Fibroblast of the aortic adventitia (primary cell): ENCODE data around the gene GRAMD1A. TPM values are rescaled to one million over a fixed set of nuclear protein-coding genes. Genes with fewer than 3 reads are reported as not detected.
"Not testable (repeated sequence)": the region's sequence is repeated elsewhere in the genome, so short reads cannot be mapped to it uniquely, and the experiment has no call there.

Experiments used
- DNase-seq: peaks from one replicate; pipeline ENCODE4 v3.0.0-alpha.2; 2010; ENCODE audit warnings: low read depth
- H3K4me3 ChIP-seq: 2 replicates; pipeline ENCODE4 v1.5.1; 2011; ENCODE audit warnings: low read depth, mild to moderate bottlenecking, control low read depth, low read length, moderate library complexity
- total RNA-seq: library from RNA; depleted of rRNA; stranded (reverse); fragments of >200 nt; gene quantifications from 2 replicates; pipeline ENCODE4 v1.2.3, GENCODE V29; 2012; ENCODE audit warnings: low replicate concordance
- TF ChIP-seq, protein P1 (sequence below): IDR thresholded peaks from 2 replicates; pipeline ENCODE4 v1.5.1; 2011; ENCODE audit warnings: mild to moderate bottlenecking, low read length, control low read depth, inconsistent platforms; ENCODE audit not compliant: insufficient read depth

Gene GRAMD1A
- total RNA-seq, 1 donor = 25.1 TPM

DNA sequence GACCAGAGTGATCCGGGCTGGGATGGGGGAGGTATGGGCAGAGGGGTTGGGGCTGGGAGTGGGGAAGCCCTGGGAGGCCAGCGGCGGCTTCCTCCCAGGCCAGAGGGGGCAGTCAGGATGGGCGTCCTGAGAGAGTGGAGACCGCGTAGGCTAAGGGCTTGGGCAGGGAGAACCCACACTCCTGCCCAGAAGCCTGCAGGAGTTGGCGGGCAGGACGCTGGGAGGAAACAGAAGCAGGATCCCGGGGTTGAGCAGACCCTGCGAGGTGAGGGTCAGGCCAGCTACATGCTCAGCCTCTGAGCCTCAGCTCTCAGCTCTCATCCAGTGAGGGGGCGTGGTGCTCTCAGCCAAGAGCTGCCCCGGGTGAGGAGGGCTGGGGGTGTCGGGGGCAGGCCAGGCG, 22.3 kb downstream of the GRAMD1A start:
- no peak overlapping the region for H3K4me3 ChIP-seq
- TF ChIP-seq, protein P1, sequence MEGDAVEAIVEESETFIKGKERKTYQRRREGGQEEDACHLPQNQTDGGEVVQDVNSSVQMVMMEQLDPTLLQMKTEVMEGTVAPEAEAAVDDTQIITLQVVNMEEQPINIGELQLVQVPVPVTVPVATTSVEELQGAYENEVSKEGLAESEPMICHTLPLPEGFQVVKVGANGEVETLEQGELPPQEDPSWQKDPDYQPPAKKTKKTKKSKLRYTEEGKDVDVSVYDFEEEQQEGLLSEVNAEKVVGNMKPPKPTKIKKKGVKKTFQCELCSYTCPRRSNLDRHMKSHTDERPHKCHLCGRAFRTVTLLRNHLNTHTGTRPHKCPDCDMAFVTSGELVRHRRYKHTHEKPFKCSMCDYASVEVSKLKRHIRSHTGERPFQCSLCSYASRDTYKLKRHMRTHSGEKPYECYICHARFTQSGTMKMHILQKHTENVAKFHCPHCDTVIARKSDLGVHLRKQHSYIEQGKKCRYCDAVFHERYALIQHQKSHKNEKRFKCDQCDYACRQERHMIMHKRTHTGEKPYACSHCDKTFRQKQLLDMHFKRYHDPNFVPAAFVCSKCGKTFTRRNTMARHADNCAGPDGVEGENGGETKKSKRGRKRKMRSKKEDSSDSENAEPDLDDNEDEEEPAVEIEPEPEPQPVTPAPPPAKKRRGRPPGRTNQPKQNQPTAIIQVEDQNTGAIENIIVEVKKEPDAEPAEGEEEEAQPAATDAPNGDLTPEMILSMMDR = no peak
- no peak for DNase-seq

DNA sequence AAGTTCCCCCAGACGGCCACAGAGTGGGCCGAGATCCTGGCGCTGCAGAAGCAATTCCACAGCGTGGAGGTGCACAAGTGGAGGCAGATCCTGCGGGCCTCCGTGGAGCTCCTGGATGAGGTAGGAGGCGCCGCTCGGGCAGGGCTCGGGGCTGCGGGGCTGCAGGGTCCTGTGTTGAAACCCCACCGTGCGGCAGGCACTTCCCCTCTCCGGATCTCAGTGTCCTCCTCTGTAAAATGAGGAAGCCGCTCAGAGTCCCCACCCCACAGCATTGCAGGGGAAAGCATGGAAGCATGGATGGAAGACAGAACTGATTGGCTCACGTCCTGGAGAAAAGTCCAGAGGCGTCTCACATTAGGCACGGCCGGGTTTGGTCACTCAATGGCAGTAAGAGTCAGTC, 23.3 kb downstream of the GRAMD1A start:
- TF ChIP-seq, protein P1 = no peak
- no peak overlapping the region for H3K4me3 ChIP-seq
- DNase-seq = no peak

DNA sequence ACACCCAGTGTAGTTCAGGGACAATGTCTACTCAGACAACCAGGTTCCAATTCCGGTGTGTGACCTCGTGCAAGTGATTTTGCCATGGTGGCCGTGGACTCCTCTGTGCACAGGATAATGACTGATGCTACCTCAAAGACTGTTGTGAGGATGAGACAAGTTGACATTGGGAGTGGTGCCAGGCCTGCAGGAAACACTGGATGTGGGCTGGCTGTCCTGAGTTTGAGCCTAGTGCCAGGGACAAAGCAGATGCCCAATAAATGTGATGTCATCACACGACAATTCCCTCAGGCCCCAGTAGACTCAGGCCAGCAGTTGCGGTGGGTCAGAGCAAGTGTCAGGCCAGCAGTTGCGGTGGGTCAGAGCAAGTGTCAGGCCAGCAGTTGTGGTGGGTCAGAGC, 24.0 kb downstream of the GRAMD1A start:
- DNase-seq = no peak
- H3K4me3 ChIP-seq = no peak overlapping the region
- TF ChIP-seq, protein P1 = no peak

DNA sequence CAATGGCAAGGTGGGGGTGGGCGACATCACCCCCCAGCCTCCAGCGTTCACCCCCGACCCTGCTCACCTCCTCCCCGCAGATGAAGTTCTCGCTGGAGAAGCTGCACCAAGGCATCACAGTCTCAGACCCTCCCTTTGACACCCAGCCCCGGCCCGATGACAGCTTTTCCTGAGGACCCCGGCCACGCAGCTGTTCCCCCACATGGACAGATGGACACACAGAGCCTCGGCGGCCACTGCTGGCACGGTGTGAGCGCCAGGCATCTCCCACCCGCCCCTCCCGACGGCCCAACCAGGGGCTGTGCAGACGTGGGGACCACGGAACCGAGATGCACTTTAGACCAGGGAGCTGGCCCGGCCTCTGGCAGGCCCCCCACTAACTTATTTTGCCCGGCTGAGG, 25.8 kb downstream of the GRAMD1A start:
- TF ChIP-seq, protein P1 = no peak
- H3K4me3 ChIP-seq = no peak overlapping the region
- no peak for DNase-seq

DNA sequence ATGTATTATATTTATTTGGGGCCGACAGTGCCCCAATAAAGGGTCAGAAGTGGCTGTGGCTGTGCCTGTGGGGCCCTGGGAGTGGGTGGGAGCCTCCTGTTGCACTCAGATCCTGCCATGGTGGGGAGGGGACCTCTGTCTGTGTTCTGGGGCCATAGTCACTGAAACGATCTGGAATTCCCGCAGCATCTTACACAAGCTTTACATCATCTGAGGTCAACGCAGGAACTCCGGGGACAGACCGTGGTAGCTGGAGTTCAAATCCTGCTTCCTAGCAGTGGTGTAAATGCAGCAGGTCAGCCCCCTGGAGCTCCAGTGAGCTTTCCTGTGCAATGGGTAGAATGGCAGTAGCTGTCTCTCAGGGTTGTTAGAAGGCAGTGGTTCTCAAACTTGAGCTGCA, 26.3 kb downstream of the GRAMD1A start:
- H3K4me3 ChIP-seq = no peak overlapping the region
- TF ChIP-seq, protein P1 = no peak
- no peak for DNase-seq

DNA sequence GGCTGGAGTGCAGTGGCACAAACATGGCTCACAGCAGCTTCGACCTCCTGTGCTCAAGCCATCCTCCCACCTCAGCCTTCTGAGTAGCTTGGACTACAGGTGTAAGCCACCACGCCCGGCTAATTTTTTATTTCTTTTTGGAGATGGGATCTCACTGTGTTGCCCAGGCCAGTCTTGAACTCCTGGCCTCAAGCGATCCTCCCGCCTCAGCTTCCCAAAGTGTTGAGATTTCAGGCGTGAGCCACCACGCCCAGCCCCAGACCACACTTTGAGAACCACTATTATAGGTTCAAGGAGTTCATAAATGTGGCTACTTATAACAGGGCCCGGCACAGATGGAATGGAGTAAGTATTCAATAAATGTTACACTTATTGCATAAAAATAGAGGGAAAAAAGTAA, 26.9 kb downstream of the GRAMD1A start:
- H3K4me3 ChIP-seq = no peak overlapping the region
- no peak for DNase-seq
- TF ChIP-seq, protein P1 = no peak

DNA sequence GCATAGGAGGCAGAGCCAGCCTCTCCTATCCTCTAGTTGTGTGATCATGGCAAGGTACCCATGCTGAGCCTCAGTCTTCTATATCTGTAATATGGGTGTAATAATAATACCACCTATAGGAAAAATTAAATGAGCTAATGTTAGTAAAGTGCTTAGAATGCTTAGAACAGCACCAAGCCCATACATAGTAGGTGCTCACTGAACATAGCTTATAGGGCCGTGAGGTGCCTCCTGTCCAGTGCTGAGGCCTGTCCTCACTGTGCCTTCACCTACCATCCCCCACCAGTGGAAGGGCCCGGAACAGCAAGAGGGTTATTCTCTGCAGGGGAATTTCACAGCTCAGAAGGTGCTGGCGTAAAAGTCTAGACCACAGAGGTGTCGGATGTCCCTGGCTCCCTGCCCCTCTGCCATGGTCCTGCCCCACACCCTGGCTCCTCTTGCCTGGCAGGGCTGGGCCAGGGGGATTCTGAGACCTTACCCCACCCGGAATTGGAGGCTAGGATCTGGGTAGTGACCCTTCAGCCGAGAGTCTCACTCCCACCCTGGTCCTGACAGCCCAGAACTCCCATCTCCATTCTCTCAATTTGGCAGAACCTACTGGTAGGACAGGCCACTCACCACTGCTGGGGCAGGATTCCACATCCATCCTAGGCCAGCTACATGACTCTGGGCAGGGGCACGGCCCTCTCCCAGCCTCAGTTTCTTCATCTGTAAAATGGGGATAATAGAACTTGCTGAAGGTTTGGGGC, 27.9 kb downstream of the GRAMD1A start:
- TF ChIP-seq, protein P1 = no peak
- peak; percentile 18 for DNase-seq
- H3K4me3 ChIP-seq = no peak overlapping the region

DNA sequence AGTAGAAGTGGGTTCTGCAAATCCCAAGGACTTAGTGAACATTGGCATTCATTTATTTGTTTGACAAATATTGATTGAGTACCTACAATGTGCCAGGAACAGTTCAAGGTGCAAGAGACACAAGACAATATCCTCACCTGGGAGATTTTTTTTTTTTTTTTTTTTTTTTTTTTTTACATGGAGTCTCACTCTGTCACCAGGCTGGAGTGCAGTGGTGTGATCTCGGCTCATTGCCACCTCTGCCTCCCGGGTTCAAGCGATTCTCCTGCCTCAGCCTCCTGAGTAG, 28.4 kb downstream of the GRAMD1A start:
- not testable (repeated sequence) for H3K4me3 ChIP-seq, DNase-seq

DNA sequence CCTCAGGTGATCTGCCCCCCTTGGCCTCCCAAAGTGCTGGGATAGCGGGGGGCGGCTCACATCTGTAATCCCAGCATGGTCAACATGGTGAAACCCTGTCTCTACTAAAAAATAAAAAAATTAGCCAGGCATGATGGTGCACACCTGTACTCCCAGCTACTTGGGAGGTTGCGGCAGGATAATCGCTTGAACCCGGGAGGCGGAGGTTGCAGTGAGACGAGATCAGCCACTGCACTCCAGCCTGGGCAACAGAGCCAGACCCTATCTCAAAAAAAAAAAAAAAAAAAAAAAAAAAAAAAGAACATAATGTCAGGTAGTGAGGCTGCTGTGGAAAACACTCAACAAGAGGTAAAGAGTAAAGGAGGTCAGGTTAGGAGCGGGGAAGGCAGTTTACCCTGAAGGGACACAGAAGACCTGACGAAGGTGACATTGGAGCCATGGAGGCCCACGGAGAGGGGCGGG, 29.2 kb downstream of the GRAMD1A start:
- not testable (repeated sequence) for H3K4me3 ChIP-seq

More for the DNA sequence above, 29.2 kb downstream of the GRAMD1A start:
- not testable (repeated sequence) for DNase-seq
